ENCODE measurements around the gene MYOD1. TPM values are rescaled to one million over a fixed set of nuclear protein-coding genes. Genes with fewer than 3 reads are reported as not detected.

Gene MYOD1
- total and polyA plus RNA-seq, 2 of the 13 experiments (the other 11 are each of a cell fraction or from before 2014, with no cell fraction given) = not detected

DNA sequence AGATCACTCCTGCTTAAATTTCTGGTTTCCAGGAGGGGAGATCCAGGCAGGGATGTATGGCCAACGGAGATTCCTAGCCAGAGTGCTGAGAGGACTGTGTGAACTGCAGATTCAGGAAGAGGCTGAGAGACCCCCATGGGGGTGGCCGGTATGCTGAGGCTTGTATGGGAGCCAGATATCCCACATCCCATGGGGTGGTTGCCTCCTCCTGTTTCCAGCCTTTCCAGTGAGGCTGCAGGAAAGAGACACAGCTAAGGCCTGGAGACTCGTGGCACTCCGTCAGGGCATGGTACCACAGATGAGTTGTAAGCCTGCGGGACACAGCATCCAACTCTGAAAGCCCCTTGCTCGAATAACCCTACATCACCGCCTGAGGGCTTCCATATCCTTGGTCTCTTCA, 1.4 kb upstream of the MYOD1 start:
- intact Hi-C loops (cut with micrococcal nuclease; ENCODE audit: unreplicated experiment) = no loop called here
- Histone ChIP-seq H3K4me1 (ENCODE audit: insufficient read depth, low read length) (no peaks in the 10 kb centered on the region; the same call in 1 of the 2 replicates), H2AFZ (ENCODE audit: low read length) (no peak overlapping the region), H3K36me3 (replicated peaks in 1 of 2; ENCODE audit: control insufficient read depth in 1 of 2, insufficient read depth in 2 of 2, low read length in 2 of 2) (no peaks in the 10 kb centered on the region), H3K9me3 (ENCODE audit: low read length) (no peaks in the 10 kb centered on the region; the same call in 1 of the 2 replicates), H3K4me2 (ENCODE audit: low read depth, low read length) (no peak overlapping the region), H3K9ac (ENCODE audit: insufficient read depth, low read depth, low read length) (no peak overlapping the region), H3K79me2 (ENCODE audit: insufficient read depth, low read length) (no peaks in the 10 kb centered on the region), H4K20me1 (ENCODE audit: insufficient read depth, low read length) (no peaks in the 10 kb centered on the region), H3K4me3 (replicated peaks in 1 of 3; ENCODE audit: insufficient read depth in 1 of 3, low read depth in 2 of 3, low read length in 3 of 3) (no peak overlapping the region), H3K27me3 (ENCODE audit: control insufficient read depth in 1 of 2, insufficient read depth in 2 of 2, low read length in 2 of 2) (peaks cover 11 to 67% of the 10 kb centered on the region in 2 experiments), H3K27ac (ENCODE audit: extremely low read length, insufficient read depth, low read length) (no peak overlapping the region)
- ChIA-PET POLR2A (no interaction called here), CTCF (ENCODE audit: low intra/inter-chr PET ratio, low total read pairs) (no interaction called here)
- ATAC-seq (no peak), FAIRE-seq (no peak), DNase-seq (ENCODE audit: low spot score) (no peak)
- WGBS (ENCODE audit: low lambda C conversion rate) = 17% methylated on average over 5 of the region's 7 CpGs
- TF ChIP-seq PATZ1 (CRISPR knock-in tag; IDR thresholded peaks at IDR 0.05) = no peak
- no peak for TF ChIP-seq FOXO4 (CRISPR knock-in tag; conservative IDR thresholded peaks at IDR 0.05)
- TF ChIP-seq ZBTB8A (CRISPR knock-in tag; IDR thresholded peaks at IDR 0.05; ENCODE audit: borderline replicate concordance, low read depth) = no peak
- TF ChIP-seq ERF (CRISPR knock-in tag; IDR thresholded peaks at IDR 0.05) = no peak
- no peak for TF ChIP-seq TARDBP (CRISPR knock-in tag; IDR thresholded peaks at IDR 0.05)
- no peak for TF ChIP-seq HOMEZ (CRISPR knock-in tag; IDR thresholded peaks at IDR 0.05; ENCODE audit: low read depth)
- no peak for TF ChIP-seq ZNF788 (CRISPR knock-in tag; IDR thresholded peaks at IDR 0.05; ENCODE audit: borderline replicate concordance)
- in situ Hi-C loops (cut with HindIII; ENCODE audit: extremely low pct_ligation_motif_present, low pct_unique_long_range_greater_than_20kb) = no loop called here
- no TSS peak for BruUV-seq (replicated peaks)
